B cell (primary cell): ENCODE results near the gene UBE2M.

Experiments
- EZH2 ChIP-seq: IDR thresholded peaks from 2 replicates; pipeline ENCODE4 v1.6.1; 2012; ENCODE audit warnings: borderline replicate concordance, low read depth, mild to moderate bottlenecking, moderate library complexity, low read length; ENCODE audit not compliant: insufficient read depth, poor library complexity, severe bottlenecking
- TF ChIP-seq, protein P1 (sequence below): fragments of 200-600 bp; IDR thresholded peaks from one replicate; pipeline ENCODE4 v1.8.0; 2022; ENCODE audit warnings: antibody characterized with exemption, mild to moderate bottlenecking

- TF ChIP-seq, protein P1, sequence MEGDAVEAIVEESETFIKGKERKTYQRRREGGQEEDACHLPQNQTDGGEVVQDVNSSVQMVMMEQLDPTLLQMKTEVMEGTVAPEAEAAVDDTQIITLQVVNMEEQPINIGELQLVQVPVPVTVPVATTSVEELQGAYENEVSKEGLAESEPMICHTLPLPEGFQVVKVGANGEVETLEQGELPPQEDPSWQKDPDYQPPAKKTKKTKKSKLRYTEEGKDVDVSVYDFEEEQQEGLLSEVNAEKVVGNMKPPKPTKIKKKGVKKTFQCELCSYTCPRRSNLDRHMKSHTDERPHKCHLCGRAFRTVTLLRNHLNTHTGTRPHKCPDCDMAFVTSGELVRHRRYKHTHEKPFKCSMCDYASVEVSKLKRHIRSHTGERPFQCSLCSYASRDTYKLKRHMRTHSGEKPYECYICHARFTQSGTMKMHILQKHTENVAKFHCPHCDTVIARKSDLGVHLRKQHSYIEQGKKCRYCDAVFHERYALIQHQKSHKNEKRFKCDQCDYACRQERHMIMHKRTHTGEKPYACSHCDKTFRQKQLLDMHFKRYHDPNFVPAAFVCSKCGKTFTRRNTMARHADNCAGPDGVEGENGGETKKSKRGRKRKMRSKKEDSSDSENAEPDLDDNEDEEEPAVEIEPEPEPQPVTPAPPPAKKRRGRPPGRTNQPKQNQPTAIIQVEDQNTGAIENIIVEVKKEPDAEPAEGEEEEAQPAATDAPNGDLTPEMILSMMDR: no peak
- TF ChIP-seq EZH2: no peak
These were observed 27.2 kb upstream of the UBE2M start for GRCh38 chr19:58585442-58586132.
